HFFc6 (cell line): ENCODE measurements around the gene SLCO1A2. TPM values are rescaled to one million over a fixed set of nuclear protein-coding genes. Genes with fewer than 3 reads are reported as not detected.

Source experiments
- DNase-seq: peaks from one replicate; pipeline ENCODE4 v3.0.0-alpha.2; 2018
- H3K27ac Mint-ChIP-seq: 2 replicates; pipeline ENCODE4 v1.8.0; 2020; ENCODE audit warnings: mild to moderate bottlenecking, mixed read lengths
- H3K27me3 Mint-ChIP-seq: 2 replicates; pipeline ENCODE4 v1.8.0; 2021; ENCODE audit warnings: mild to moderate bottlenecking, moderate library complexity, mixed read lengths; ENCODE audit not compliant: insufficient read depth
- H3K36me3 Mint-ChIP-seq: 2 replicates; pipeline ENCODE4 v1.8.0; 2021; ENCODE audit warnings: low read depth, mixed read lengths
- H3K4me1 Mint-ChIP-seq: 2 replicates; pipeline ENCODE4 v1.8.0; 2020; ENCODE audit warnings: low read depth, mixed read lengths
- H3K4me3 Mint-ChIP-seq: 2 replicates; pipeline ENCODE4 v1.8.0; 2020; ENCODE audit warnings: mild to moderate bottlenecking, moderate library complexity, mixed read lengths
- H3K9me3 Mint-ChIP-seq: 2 replicates; pipeline ENCODE4 v1.8.0; 2020; ENCODE audit warnings: mild to moderate bottlenecking, mixed read lengths
- total RNA-seq, 6 experiments: library from RNA; stranded (reverse); fragmentation: NEBNext Ultra II Directional; extraction: Animal tissue kit (Norgen Biotek cat#: 25700); gene quantifications; 2 replicates in 1 of 6; 3 replicates in 5 of 6; pipeline ENCODE4 v1.2.3, GENCODE V29; 2021
- TF ChIP-seq, protein P1 (sequence below): fragments of 200-600 bp; sonication (generic); IDR thresholded peaks from 2 replicates; pipeline ENCODE4 v1.5.0; 2021; ENCODE audit warnings: antibody characterized with exemption, mild to moderate bottlenecking

SLCO1A2 gene
- total RNA-seq, 6 experiments from 2014 or later, result not detected

DNA sequence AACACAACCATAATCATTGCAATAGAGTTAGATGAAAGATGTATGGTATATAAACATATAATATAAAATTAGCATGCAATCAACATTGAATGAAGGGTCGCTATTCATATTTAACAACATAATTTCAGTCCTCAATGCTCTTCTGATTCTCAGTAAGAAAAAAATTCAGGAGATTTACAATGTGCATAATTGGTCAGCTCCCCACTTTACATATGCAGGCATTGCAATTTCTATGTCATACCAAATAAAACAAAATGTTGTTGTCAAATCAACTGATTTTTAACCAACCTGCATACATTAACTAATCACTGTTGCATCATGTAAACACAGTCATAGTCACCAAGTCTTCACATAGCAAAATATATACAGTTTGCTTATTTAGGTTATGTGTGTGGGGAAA lies 5.2 kb upstream of the SLCO1A2 start:
- Mint-ChIP-seq H3K27me3 (no peaks in the 10 kb centered on the region; the same call in 1 of the 2 replicates), H3K27ac (no peak overlapping the region)
- TF ChIP-seq, protein P1, sequence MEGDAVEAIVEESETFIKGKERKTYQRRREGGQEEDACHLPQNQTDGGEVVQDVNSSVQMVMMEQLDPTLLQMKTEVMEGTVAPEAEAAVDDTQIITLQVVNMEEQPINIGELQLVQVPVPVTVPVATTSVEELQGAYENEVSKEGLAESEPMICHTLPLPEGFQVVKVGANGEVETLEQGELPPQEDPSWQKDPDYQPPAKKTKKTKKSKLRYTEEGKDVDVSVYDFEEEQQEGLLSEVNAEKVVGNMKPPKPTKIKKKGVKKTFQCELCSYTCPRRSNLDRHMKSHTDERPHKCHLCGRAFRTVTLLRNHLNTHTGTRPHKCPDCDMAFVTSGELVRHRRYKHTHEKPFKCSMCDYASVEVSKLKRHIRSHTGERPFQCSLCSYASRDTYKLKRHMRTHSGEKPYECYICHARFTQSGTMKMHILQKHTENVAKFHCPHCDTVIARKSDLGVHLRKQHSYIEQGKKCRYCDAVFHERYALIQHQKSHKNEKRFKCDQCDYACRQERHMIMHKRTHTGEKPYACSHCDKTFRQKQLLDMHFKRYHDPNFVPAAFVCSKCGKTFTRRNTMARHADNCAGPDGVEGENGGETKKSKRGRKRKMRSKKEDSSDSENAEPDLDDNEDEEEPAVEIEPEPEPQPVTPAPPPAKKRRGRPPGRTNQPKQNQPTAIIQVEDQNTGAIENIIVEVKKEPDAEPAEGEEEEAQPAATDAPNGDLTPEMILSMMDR, result no peak

DNA sequence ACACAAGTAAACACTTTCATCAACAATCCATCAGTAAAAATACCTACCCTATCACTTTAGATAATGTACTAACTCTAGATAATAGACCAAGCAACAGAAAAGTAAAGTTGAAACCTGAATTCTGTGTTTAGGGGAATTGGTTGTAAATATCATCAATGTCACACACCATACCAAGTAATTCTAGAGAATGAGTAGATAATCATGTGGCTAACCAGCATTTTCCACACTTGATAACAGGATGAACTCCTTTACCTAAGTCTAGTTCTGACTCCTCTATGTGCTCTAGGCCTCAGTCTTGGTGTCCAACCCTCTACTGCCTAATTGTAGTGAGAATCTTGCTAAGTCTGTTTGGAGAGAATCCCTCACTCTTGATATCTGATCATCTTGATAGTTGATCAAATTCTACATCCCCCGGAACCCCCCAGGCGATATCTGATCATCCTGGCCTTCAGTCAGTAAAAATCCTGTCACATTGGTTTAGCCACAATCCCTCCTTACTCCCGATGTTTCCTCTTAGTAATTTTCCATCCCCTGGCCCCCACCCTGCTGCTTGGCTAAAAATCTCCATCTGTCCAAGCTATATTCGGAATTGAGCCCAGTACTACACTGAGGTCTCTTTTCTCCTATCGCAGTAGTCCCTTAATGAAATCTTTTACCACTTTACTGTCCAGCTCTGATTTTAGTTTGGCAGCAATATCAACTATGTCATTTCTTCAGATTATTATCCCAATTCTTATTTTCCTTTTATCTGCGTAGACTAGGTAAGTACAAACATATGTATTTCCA lies 3.4 kb upstream of the SLCO1A2 start:
- Mint-ChIP-seq H3K4me3 (no peak overlapping the region), H3K36me3 (no peaks in the 10 kb centered on the region), H3K27me3 (no peaks in the 10 kb centered on the region; the same call in 1 of the 2 replicates), H3K27ac (no peak overlapping the region), H3K9me3 (no peaks in the 10 kb centered on the region), H3K4me1 (no peaks in the 10 kb centered on the region)
- TF ChIP-seq, protein P1, result no peak
- DNase-seq, result no peak

More for the DNA sequence above, 5.2 kb upstream of the SLCO1A2 start:
- no peak for DNase-seq
- Mint-ChIP-seq H3K4me1 (no peaks in the 10 kb centered on the region), H3K9me3 (no peaks in the 10 kb centered on the region), H3K36me3 (no peaks in the 10 kb centered on the region), H3K4me3 (no peak overlapping the region)

DNA sequence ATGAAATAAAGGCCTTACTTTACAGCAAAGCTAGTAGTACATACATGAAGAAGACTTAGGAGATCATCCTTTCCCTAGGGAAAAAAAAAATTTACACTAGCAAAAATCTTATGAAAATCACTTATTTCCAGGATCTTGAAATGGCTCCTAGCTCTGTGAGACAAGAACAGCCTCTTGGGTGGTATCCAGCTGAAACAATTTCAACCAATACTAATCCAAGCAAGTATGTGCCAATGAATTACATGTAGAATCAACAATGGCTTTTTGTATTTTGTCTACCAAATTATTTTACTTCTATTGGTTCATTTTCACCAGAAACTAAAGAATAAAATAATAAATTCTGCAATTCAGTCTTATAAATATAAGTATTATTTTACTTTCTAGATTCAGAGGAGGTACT lies 2.7 kb upstream of the SLCO1A2 start:
- no peaks in the 10 kb centered on the region for H3K27me3 Mint-ChIP-seq
- no peaks in the 10 kb centered on the region for H3K9me3 Mint-ChIP-seq

DNA sequence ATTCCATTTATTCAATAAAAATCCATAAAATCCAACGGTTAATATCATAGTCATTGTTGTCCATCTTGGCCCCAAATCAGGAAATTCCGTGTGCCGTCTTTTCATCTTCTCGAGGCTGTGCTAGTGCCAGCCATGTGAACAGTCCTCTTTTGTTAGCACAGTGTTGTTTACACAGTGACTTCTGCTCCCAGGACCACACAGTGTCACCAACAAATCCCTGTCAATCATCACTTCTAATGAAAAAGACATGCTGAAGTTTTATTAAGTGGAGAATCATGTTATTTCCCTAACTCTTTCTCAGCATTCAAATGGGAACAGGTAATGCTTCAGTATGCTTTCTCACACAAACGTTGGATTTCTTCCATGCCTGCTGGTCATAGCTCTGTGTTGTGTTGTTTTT lies 1.9 kb upstream of the SLCO1A2 start:
- Mint-ChIP-seq H3K27me3 (no peaks in the 10 kb centered on the region), H3K27ac (no peak overlapping the region), H3K36me3 (peaks cover 2% of the 10 kb centered on the region; the same call in 1 of the 2 replicates), H3K9me3 (peaks cover 6% of the 10 kb centered on the region), H3K4me3 (no peak overlapping the region), H3K4me1 (no peaks in the 10 kb centered on the region)
- DNase-seq, result no peak
- TF ChIP-seq, protein P1, result no peak

More for the DNA sequence above, 2.7 kb upstream of the SLCO1A2 start:
- Mint-ChIP-seq H3K36me3 (no peaks in the 10 kb centered on the region), H3K4me3 (no peak overlapping the region), H3K4me1 (no peaks in the 10 kb centered on the region), H3K27ac (no peak overlapping the region)
- TF ChIP-seq, protein P1, result no peak
- no peak for DNase-seq

DNA sequence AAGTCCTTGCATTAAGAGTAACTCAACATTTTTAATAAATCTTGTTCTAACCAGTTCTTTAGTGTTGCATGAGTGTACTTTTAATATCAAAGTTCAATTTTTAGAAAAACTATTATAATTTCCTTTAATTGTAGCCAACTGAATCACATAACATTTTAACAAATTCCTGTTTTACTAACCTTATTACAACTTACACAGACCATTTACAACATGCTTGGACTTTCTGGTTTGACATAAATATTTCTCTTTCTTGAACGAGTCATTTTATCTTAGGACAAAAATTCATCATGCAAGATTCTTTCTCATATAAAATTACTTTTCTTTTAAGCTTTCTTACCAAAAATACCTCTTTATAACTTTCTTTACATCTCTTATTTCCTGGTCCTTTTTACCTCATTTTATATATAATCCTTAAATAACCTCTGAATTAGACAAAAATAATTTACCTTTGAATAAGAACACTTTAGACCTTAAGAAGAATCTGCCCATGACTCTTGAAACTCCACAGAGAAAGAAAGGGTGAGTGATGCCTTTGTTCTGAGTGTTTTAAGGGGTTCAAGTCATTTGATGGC lies 3.9 kb downstream of the SLCO1A2 start:
- Mint-ChIP-seq H3K27me3 (no peaks in the 10 kb centered on the region), H3K4me1 (no peaks in the 10 kb centered on the region), H3K4me3 (no peak overlapping the region), H3K27ac (no peak overlapping the region), H3K9me3 (peaks cover 40% of the 10 kb centered on the region), H3K36me3 (peaks cover 13% of the 10 kb centered on the region)
- TF ChIP-seq, protein P1, result no peak
- peak; percentile 1 for DNase-seq
